ENCODE measurements around the gene RANBP3L.

GRCh38 chr5:36346896-36347690, 45.4 kb upstream of the RANBP3L start:
- TF ChIP-seq POLR2A (IDR thresholded peaks at IDR 0.05) (no peak), CTCF (IDR thresholded peaks at IDR 0.05) (no peak)
